SK-N-SH treated with all-trans-retinoic acid at 6 μM for 48 hours (cell line): ENCODE data around the gene POLDIP3.
A peak's percentile ranks its signal among the peaks of the same experiment; 100 is the strongest.

ENCODE experiments used
- ATAC-seq: fragments of 200-7000 bp; cut with Tn5 transposase; 3 replicates; pipeline ENCODE4 v1.9.1; 2020; ENCODE audit warnings: mild to moderate bottlenecking, moderate library complexity
- ARNTL ChIP-seq: fragments of 450-650 bp; formaldehyde crosslinking; IDR thresholded peaks from 2 replicates; pipeline ENCODE4 v1.5.0; 2020; ENCODE audit warnings: low read depth, mild to moderate bottlenecking, moderate library complexity, borderline replicate concordance
- BACH2 ChIP-seq: fragments of 250-450 bp; sonication (Bioruptor Pico); IDR thresholded peaks from 2 replicates; pipeline ENCODE4 v1.9.0; 2021; ENCODE audit warnings: mild to moderate bottlenecking, borderline replicate concordance
- CSDC2 ChIP-seq: fragments of 250-450 bp; sonication (Bioruptor Pico); IDR thresholded peaks from 2 replicates; pipeline ENCODE4 v1.5.0; 2020; ENCODE audit warnings: mild to moderate bottlenecking, moderate library complexity
- GLIS3 ChIP-seq: fragments of 250-450 bp; sonication (Bioruptor Pico); IDR thresholded peaks from 2 replicates; pipeline ENCODE4 v1.5.0; 2020; ENCODE audit warnings: mild to moderate bottlenecking, moderate library complexity
- ISL1 ChIP-seq: fragments of 250-450 bp; sonication (Bioruptor Pico); IDR thresholded peaks from 2 replicates; pipeline ENCODE4 v2.1.2; 2022; ENCODE audit warnings: mild to moderate bottlenecking, moderate library complexity
- OSR1 ChIP-seq: fragments of 250-450 bp; sonication (Bioruptor Pico); IDR thresholded peaks from 2 replicates; pipeline ENCODE4 v1.8.0; 2022; ENCODE audit warnings: moderate library complexity, mild to moderate bottlenecking, inconsistent platforms
- TCF4 ChIP-seq: fragments of 250-450 bp; sonication (Bioruptor Pico); IDR thresholded peaks from 2 replicates; pipeline ENCODE4 v1.8.0; 2021; ENCODE audit warnings: mild to moderate bottlenecking, moderate library complexity, borderline replicate concordance
- TOX ChIP-seq: fragments of 250-450 bp; sonication (Bioruptor Pico); IDR thresholded peaks from 2 replicates; pipeline ENCODE4 v1.8.0; 2021; ENCODE audit warnings: mild to moderate bottlenecking, moderate library complexity, borderline replicate concordance
- ZC3H10 ChIP-seq: fragments of 250-450 bp; sonication (Bioruptor Pico); IDR thresholded peaks from 2 replicates; pipeline ENCODE4 v1.5.1; 2021; ENCODE audit warnings: mild to moderate bottlenecking, moderate library complexity
- ZFP3 ChIP-seq: fragments of 250-450 bp; sonication (Bioruptor Pico); IDR thresholded peaks from 2 replicates; pipeline ENCODE4 v1.5.0; 2020; ENCODE audit warnings: mild to moderate bottlenecking, moderate library complexity
- ZFP30 ChIP-seq: fragments of 450-650 bp; formaldehyde crosslinking; IDR thresholded peaks from 2 replicates; pipeline ENCODE4 v1.5.0; 2022; ENCODE audit warnings: mild to moderate bottlenecking, moderate library complexity
- ZNF70 ChIP-seq: fragments of 450-650 bp; formaldehyde crosslinking; IDR thresholded peaks from 2 replicates; pipeline ENCODE4 v1.5.0; 2020; ENCODE audit warnings: mild to moderate bottlenecking, moderate library complexity
- ZNF8 ChIP-seq: fragments of 450-650 bp; formaldehyde crosslinking; IDR thresholded peaks from 2 replicates; pipeline ENCODE4 v1.5.0; 2020; ENCODE audit warnings: mild to moderate bottlenecking, moderate library complexity
- TF ChIP-seq, protein P1 (sequence below): fragments of 250-450 bp; sonication (Bioruptor Pico); IDR thresholded peaks from 2 replicates; pipeline ENCODE4 v1.5.0; 2020; ENCODE audit warnings: mild to moderate bottlenecking, moderate library complexity
- TF ChIP-seq, protein P2 (sequence below): fragments of 250-450 bp; sonication (Bioruptor Pico); IDR thresholded peaks from 2 replicates; pipeline ENCODE4 v1.5.1; 2020; ENCODE audit warnings: low read depth, mild to moderate bottlenecking, moderate library complexity
- TF ChIP-seq, protein P3 (sequence below): fragments of 250-450 bp; sonication (Bioruptor Pico); IDR thresholded peaks from 2 replicates; pipeline ENCODE4 v1.5.1; 2021; ENCODE audit warnings: mild to moderate bottlenecking, moderate library complexity
- TF ChIP-seq, protein P4 (sequence below): fragments of 250-450 bp; sonication (Bioruptor Pico); IDR thresholded peaks from 2 replicates; pipeline ENCODE4 v1.8.0; 2020; ENCODE audit warnings: mild to moderate bottlenecking, moderate library complexity, borderline replicate concordance
- TF ChIP-seq, protein P5 (sequence below): fragments of 250-450 bp; sonication (Bioruptor Pico); IDR thresholded peaks from 2 replicates; pipeline ENCODE4 v1.8.0; 2021; ENCODE audit warnings: low read depth, mild to moderate bottlenecking, moderate library complexity, borderline replicate concordance

Gene POLDIP3

DNA sequence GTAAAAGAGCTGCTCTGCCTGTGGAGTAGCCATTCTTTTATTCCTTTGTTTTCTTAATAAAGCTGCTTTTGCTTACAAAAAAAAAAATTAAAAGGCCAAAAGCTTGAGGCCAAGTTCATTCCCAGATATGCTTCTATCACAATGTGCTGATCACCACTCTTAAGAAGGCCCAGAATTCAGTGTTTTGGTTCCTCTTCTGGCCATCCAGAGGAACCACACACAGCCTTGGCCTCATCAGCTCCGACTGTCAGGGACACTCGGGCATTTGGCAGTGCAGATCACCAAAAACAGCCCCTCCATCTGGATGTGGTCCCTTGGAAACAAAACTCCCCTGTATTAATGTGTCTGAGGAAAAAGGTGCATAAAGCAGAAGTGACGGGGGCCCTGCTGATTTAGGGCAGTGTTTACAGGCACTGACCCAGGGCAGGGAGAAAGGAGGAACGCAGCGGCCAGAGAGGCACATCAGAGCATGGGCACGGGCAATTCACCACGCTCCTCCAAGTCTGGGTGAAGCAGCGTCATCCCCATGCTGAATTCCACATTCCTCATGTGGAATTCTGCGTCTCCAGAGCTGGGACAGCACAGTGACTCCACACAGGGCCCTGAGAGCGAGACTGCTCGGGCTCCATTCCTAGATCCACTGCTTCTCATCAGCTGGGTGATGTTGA, 17.7 kb downstream of the POLDIP3 start (continued):
- TF ChIP-seq, protein P1, sequence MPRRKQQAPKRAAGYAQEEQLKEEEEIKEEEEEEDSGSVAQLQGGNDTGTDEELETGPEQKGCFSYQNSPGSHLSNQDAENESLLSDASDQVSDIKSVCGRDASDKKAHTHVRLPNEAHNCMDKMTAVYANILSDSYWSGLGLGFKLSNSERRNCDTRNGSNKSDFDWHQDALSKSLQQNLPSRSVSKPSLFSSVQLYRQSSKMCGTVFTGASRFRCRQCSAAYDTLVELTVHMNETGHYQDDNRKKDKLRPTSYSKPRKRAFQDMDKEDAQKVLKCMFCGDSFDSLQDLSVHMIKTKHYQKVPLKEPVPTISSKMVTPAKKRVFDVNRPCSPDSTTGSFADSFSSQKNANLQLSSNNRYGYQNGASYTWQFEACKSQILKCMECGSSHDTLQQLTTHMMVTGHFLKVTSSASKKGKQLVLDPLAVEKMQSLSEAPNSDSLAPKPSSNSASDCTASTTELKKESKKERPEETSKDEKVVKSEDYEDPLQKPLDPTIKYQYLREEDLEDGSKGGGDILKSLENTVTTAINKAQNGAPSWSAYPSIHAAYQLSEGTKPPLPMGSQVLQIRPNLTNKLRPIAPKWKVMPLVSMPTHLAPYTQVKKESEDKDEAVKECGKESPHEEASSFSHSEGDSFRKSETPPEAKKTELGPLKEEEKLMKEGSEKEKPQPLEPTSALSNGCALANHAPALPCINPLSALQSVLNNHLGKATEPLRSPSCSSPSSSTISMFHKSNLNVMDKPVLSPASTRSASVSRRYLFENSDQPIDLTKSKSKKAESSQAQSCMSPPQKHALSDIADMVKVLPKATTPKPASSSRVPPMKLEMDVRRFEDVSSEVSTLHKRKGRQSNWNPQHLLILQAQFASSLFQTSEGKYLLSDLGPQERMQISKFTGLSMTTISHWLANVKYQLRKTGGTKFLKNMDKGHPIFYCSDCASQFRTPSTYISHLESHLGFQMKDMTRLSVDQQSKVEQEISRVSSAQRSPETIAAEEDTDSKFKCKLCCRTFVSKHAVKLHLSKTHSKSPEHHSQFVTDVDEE (CRISPR knock-in tag) = no peak
- TF ChIP-seq ZNF8 (CRISPR knock-in tag) = no peak
- TF ChIP-seq, protein P2, sequence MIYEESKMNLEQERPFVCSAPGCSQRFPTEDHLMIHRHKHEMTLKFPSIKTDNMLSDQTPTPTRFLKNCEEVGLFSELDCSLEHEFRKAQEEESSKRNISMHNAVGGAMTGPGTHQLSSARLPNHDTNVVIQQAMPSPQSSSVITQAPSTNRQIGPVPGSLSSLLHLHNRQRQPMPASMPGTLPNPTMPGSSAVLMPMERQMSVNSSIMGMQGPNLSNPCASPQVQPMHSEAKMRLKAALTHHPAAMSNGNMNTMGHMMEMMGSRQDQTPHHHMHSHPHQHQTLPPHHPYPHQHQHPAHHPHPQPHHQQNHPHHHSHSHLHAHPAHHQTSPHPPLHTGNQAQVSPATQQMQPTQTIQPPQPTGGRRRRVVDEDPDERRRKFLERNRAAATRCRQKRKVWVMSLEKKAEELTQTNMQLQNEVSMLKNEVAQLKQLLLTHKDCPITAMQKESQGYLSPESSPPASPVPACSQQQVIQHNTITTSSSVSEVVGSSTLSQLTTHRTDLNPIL (CRISPR knock-in tag) = no peak
- TF ChIP-seq, protein P3, sequence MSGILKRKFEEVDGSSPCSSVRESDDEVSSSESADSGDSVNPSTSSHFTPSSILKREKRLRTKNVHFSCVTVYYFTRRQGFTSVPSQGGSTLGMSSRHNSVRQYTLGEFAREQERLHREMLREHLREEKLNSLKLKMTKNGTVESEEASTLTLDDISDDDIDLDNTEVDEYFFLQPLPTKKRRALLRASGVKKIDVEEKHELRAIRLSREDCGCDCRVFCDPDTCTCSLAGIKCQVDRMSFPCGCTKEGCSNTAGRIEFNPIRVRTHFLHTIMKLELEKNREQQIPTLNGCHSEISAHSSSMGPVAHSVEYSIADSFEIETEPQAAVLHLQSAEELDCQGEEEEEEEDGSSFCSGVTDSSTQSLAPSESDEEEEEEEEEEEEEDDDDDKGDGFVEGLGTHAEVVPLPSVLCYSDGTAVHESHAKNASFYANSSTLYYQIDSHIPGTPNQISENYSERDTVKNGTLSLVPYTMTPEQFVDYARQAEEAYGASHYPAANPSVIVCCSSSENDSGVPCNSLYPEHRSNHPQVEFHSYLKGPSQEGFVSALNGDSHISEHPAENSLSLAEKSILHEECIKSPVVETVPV = no peak
- no peak for TF ChIP-seq ZFP30
- TF ChIP-seq TCF4 = no peak

DNA sequence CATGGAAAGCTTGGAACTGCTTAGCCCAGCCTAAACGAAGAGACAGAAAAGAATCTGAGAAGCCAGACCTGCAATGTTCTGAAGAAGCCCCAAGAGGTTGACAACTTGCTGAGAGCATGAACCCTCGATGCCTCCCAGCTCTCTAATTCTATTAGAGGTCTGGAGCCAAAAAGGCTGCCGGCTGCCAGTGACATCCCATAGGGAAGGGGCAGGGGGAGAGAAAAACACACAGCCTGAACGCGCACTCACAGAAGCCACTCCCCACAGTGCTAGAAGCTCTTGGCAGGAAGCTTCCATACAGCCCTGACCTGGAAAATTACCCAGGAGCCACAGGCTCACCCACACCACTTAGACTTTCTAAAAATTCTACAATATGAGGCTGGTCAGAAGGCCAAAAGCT, 18.3 kb downstream of the POLDIP3 start:
- TF ChIP-seq ZNF70 (CRISPR knock-in tag) = no peak
- TF ChIP-seq, protein P4, sequence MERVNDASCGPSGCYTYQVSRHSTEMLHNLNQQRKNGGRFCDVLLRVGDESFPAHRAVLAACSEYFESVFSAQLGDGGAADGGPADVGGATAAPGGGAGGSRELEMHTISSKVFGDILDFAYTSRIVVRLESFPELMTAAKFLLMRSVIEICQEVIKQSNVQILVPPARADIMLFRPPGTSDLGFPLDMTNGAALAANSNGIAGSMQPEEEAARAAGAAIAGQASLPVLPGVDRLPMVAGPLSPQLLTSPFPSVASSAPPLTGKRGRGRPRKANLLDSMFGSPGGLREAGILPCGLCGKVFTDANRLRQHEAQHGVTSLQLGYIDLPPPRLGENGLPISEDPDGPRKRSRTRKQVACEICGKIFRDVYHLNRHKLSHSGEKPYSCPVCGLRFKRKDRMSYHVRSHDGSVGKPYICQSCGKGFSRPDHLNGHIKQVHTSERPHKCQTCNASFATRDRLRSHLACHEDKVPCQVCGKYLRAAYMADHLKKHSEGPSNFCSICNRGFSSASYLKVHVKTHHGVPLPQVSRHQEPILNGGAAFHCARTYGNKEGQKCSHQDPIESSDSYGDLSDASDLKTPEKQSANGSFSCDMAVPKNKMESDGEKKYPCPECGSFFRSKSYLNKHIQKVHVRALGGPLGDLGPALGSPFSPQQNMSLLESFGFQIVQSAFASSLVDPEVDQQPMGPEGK = no peak
- TF ChIP-seq OSR1 (CRISPR knock-in tag) = no peak
- TF ChIP-seq, protein P3 = no peak
- no peak for TF ChIP-seq ZFP30
- TF ChIP-seq, protein P5, sequence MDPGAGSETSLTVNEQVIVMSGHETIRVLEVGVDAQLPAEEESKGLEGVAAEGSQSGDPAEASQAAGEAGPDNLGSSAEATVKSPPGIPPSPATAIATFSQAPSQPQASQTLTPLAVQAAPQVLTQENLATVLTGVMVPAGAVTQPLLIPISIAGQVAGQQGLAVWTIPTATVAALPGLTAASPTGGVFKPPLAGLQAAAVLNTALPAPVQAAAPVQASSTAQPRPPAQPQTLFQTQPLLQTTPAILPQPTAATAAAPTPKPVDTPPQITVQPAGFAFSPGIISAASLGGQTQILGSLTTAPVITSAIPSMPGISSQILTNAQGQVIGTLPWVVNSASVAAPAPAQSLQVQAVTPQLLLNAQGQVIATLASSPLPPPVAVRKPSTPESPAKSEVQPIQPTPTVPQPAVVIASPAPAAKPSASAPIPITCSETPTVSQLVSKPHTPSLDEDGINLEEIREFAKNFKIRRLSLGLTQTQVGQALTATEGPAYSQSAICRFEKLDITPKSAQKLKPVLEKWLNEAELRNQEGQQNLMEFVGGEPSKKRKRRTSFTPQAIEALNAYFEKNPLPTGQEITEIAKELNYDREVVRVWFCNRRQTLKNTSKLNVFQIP = no peak
- no peak for TF ChIP-seq ZNF8 (CRISPR knock-in tag)
- no peak for TF ChIP-seq ZFP3 (CRISPR knock-in tag)
- ATAC-seq = peak; percentile 26; the same call in 1 of the 3 replicates

DNA sequence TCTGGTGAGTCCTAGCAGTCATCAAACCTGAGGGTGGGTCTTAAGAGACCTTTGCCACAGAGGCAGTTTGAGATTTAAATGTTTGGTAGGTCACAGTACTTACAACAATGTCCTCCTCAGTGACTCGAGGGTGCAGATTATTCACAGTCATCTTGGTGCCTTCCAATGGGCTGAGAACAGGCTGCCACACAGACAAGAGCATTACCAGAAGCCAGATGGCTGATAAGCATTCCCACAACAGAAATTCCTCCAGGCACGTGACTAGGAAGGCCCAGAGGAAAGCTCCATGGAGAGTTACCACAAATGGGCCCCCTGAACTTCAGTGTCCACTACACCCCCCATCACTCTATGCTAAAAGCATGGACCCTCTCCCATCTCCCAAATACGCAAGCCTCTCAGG, 19.2 kb downstream of the POLDIP3 start:
- ATAC-seq = no peak
- TF ChIP-seq, protein P5 = no peak
- TF ChIP-seq ZC3H10 (CRISPR knock-in tag) (no peak), OSR1 (CRISPR knock-in tag) (no peak), ZNF8 (CRISPR knock-in tag) (no peak), ISL1 (CRISPR knock-in tag) (no peak), ZFP3 (CRISPR knock-in tag) (no peak), TCF4 (no peak), TOX (CRISPR knock-in tag) (no peak), CSDC2 (no peak), ZNF70 (CRISPR knock-in tag) (no peak), BACH2 (CRISPR knock-in tag) (no peak), ARNTL (no peak), GLIS3 (CRISPR knock-in tag) (no peak), ZFP30 (no peak)
- TF ChIP-seq, protein P1 (CRISPR knock-in tag) = no peak
- TF ChIP-seq, protein P2 (CRISPR knock-in tag) = no peak
